CD4-positive, alpha-beta T cell (primary cell): Measurements from ENCODE around the gene TXN. TPM values are rescaled to one million over a fixed set of nuclear protein-coding genes. Genes with fewer than 3 reads are reported as not detected.

Source experiments
- ATAC-seq: fragments of 200-7000 bp; cut with Tn5 transposase; one replicate; pipeline ENCODE4 v1.10.0; 2022; ENCODE audit warnings: mild to moderate bottlenecking; ENCODE audit not compliant: poor library complexity
- CTCF ChIA-PET: fragments of 350-600 bp; sonication (Branson Sonifier 250); formaldehyde crosslinking; loops from one replicate; lab custom pipeline; 2021; ENCODE audit warnings: antibody characterized with exemption, inconsistent platforms; lab: Charles Lee
- POLR2A ChIA-PET: fragments of 350-600 bp; sonication (Branson Sonifier 250); formaldehyde crosslinking; loops from one replicate; lab custom pipeline; 2021; ENCODE audit warnings: antibody characterized with exemption, inconsistent platforms; lab: Charles Lee
- DNase-seq, 14 experiments: peaks; one replicate each; pipeline ENCODE4 v3.0.0-alpha.2; 2013 to 2020; ENCODE audit warnings: mixed read lengths in 2 of 14
- H3K27ac ChIP-seq, 2 donors: one replicate each; pipeline versions ENCODE4 v1.5.1 to v1.7.0; 2013; ENCODE audit warnings: low read length in 2 of 2, low read depth in 1 of 2, mild to moderate bottlenecking in 1 of 2
- H3K27me3 ChIP-seq, 2 experiments: 1 replicate in 1 of 2; 2 replicates in 1 of 2; pipeline versions ENCODE4 v1.6.1 to v1.7.0; 2013; ENCODE audit warnings: low read length in 2 of 2, control low read depth in 1 of 2, mild to moderate bottlenecking in 1 of 2, moderate library complexity in 1 of 2; ENCODE audit not compliant: insufficient read depth in 2 of 2, control insufficient read depth in 1 of 2
- H3K36me3 ChIP-seq: one replicate; pipeline ENCODE4 v1.6.1; 2013; ENCODE audit warnings: low read length, control low read depth; ENCODE audit not compliant: insufficient read depth
- H3K4me1 ChIP-seq: one replicate; pipeline ENCODE4 v1.6.1; 2013; ENCODE audit warnings: low read length, control low read depth; ENCODE audit not compliant: insufficient read depth
- H3K4me3 ChIP-seq: one replicate; pipeline ENCODE4 v1.5.1; 2013; ENCODE audit warnings: mild to moderate bottlenecking, low read length, moderate library complexity
- H3K9me3 ChIP-seq, 2 experiments: 1 replicate in 1 of 2; 2 replicates in 1 of 2; pipeline versions ENCODE4 v1.6.1 to v1.7.0; 2013; ENCODE audit warnings: low read length in 2 of 2, mild to moderate bottlenecking in 2 of 2, control low read depth in 1 of 2, moderate library complexity in 1 of 2; ENCODE audit not compliant: control insufficient read depth in 1 of 2, insufficient read depth in 1 of 2
- H3K27ac Mint-ChIP-seq: one replicate; pipeline ENCODE4 v1.8.0; 2020; ENCODE audit warnings: mixed read lengths
- H3K27me3 Mint-ChIP-seq: one replicate; pipeline ENCODE4 v1.8.0; 2021; ENCODE audit warnings: mixed read lengths
- H3K36me3 Mint-ChIP-seq: one replicate; pipeline ENCODE4 v1.8.0; 2021; ENCODE audit warnings: low read depth, mixed read lengths
- H3K4me1 Mint-ChIP-seq: one replicate; pipeline ENCODE4 v1.8.0; 2021; ENCODE audit warnings: low read depth, mixed read lengths
- H3K4me3 Mint-ChIP-seq: one replicate; pipeline ENCODE4 v1.8.0; 2020; ENCODE audit warnings: mild to moderate bottlenecking, mixed read lengths
- H3K9me3 Mint-ChIP-seq: one replicate; pipeline ENCODE4 v1.8.0; 2020; ENCODE audit warnings: mixed read lengths
- intact Hi-C, 2 experiments: fragments of 100-400 bp; cut with DNase I in 1 of 2; cut with micrococcal nuclease in 1 of 2; formaldehyde crosslinking; loops; one replicate each; pipeline versions ENCODE4 v1.15.1 to v1.9.0; 2023 to 2025; cut with DNase I, micrococcal nuclease
- total RNA-seq, 174 experiments: library from RNA in 2 of 174; stranded (reverse) in 2 of 174; gene quantifications; one replicate each; pipeline ENCODE4 v1.2.3 and lab custom pipeline; 2021 to 2026
- TF ChIP-seq, protein P1 (sequence below): fragments of 200-600 bp; IDR thresholded peaks from one replicate; pipeline ENCODE4 v1.8.0; 2022; ENCODE audit warnings: antibody characterized with exemption, mild to moderate bottlenecking

TXN gene
- total RNA-seq, 2 experiments from 2014 or later = 31.5 to 35.1 TPM

DNA sequence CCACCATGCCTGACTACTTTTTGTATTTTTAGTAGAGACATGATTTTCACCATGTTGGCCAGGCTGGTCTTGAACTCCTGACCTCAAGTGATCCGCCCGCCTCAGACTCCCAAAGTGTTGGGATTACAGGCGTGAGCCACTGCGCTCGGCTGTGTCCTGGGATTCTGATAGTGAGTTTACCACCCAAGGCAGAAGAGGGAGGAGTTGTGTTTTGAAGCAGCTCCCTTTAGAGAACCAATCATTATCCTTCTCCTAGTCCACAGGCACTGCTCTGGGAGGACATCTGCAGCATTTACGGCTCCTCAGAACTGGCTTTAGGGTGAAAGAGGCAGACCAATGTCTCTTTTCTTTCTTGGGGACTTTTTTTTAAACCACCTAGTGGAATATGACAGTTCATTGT, 54.1 kb downstream of the TXN start:
- ChIA-PET POLR2A (no interaction called here), CTCF (no interaction called here)
- Histone ChIP-seq H3K27ac (no peak overlapping the region), H3K4me1 (no peaks in the 10 kb centered on the region), H3K4me3 (no peak overlapping the region), H3K27me3 (peaks cover 0 to 6% of the 10 kb centered on the region in 2 experiments), H3K9me3 (peaks cover 0 to 3% of the 10 kb centered on the region in 2 experiments), H3K36me3 (no peaks in the 10 kb centered on the region)
- Mint-ChIP-seq H3K36me3 (no peaks in the 10 kb centered on the region), H3K27ac (no peak overlapping the region), H3K4me1 (no peaks in the 10 kb centered on the region), H3K4me3 (no peak overlapping the region), H3K27me3 (no peaks in the 10 kb centered on the region), H3K9me3 (no peaks in the 10 kb centered on the region)
- ATAC-seq = no peak
- intact Hi-C loops = no loop called here
- TF ChIP-seq, protein P1, sequence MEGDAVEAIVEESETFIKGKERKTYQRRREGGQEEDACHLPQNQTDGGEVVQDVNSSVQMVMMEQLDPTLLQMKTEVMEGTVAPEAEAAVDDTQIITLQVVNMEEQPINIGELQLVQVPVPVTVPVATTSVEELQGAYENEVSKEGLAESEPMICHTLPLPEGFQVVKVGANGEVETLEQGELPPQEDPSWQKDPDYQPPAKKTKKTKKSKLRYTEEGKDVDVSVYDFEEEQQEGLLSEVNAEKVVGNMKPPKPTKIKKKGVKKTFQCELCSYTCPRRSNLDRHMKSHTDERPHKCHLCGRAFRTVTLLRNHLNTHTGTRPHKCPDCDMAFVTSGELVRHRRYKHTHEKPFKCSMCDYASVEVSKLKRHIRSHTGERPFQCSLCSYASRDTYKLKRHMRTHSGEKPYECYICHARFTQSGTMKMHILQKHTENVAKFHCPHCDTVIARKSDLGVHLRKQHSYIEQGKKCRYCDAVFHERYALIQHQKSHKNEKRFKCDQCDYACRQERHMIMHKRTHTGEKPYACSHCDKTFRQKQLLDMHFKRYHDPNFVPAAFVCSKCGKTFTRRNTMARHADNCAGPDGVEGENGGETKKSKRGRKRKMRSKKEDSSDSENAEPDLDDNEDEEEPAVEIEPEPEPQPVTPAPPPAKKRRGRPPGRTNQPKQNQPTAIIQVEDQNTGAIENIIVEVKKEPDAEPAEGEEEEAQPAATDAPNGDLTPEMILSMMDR = no peak
- no peak for DNase-seq

DNA sequence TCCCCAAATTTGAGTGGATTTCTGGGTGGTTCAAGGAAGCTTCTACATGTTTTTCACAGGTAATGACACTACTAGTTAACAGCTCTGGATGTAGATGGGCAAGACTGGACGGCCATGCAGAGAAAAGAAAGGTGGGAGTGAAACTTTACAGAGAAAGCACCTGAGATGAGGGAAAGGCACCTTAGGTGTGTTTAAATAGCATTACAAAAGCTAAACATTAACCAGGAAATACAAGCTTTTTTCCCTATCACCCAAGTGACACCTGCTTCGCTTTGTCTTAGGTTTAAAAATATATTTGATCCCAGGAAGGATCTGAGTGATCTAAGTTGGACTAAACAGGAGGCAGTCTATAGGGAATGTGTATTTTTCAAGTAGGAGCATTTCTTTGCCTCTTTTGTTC, 56.7 kb downstream of the TXN start:
- Mint-ChIP-seq H3K4me1 (no peaks in the 10 kb centered on the region), H3K27me3 (no peaks in the 10 kb centered on the region), H3K27ac (no peak overlapping the region), H3K36me3 (no peaks in the 10 kb centered on the region), H3K4me3 (no peak overlapping the region), H3K9me3 (no peaks in the 10 kb centered on the region)
- Histone ChIP-seq H3K27ac (no peak overlapping the region), H3K4me1 (no peaks in the 10 kb centered on the region), H3K4me3 (no peak overlapping the region), H3K27me3 (no peaks in the 10 kb centered on the region), H3K36me3 (no peaks in the 10 kb centered on the region), H3K9me3 (peaks cover 0 to 3% of the 10 kb centered on the region in 2 experiments)
- intact Hi-C loops = no loop called here
- ATAC-seq = no peak
- CTCF ChIA-PET = no interaction called here
- POLR2A ChIA-PET = no interaction called here
- DNase-seq = no peak
- TF ChIP-seq, protein P1 = no peak

DNA sequence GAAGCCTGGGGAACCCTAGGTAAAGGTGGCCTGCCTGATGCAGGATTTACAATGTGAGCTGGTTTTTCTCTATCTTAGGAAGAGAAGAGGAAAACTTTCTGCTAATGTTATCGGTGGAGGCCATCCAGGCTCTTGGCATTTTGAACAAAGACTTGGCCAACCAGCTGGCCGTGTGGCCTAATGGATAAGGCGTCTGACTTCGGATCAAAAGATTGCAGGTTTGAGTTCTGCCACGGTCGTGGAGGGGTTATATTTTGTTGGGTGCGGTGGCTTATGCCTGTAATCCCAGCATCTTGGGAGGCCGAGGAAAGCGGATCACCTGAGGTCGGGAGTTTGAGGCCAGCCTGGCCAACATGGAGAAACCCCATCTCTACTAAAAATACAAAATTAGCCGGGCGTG, 58.0 kb downstream of the TXN start:
- H3K36me3 ChIP-seq = no peaks in the 10 kb centered on the region
- intact Hi-C loops = no loop called here
- no peak overlapping the region for H3K4me3 ChIP-seq
- Mint-ChIP-seq H3K9me3 (no peaks in the 10 kb centered on the region), H3K27ac (no peak overlapping the region), H3K4me1 (no peaks in the 10 kb centered on the region), H3K36me3 (no peaks in the 10 kb centered on the region), H3K4me3 (no peak overlapping the region), H3K27me3 (no peaks in the 10 kb centered on the region)
- ATAC-seq = no peak
- peaks cover 0 to 3% of the 10 kb centered on the region in 2 experiments for H3K9me3 ChIP-seq
- H3K27ac ChIP-seq = no peak overlapping the region
- POLR2A ChIA-PET = no interaction called here
- no peaks in the 10 kb centered on the region for H3K4me1 ChIP-seq
- no peak for DNase-seq
- CTCF ChIA-PET = no interaction called here
- TF ChIP-seq, protein P1 = no peak
- no peaks in the 10 kb centered on the region for H3K27me3 ChIP-seq
